NT2/D1 (cell line): Measurements from ENCODE around the gene LRRC4C.
A peak's percentile ranks its signal among the peaks of the same experiment; 100 is the strongest.

Experiments
- DNase-seq: peaks from one replicate; pipeline ENCODE4 v3.0.0-alpha.2; 2011; ENCODE audit warnings: low read depth, low spot score
- H3K27me3 ChIP-seq: 2 replicates; pipeline ENCODE4 v1.6.0; 2011; ENCODE audit warnings: mild to moderate bottlenecking; ENCODE audit not compliant: insufficient read length, insufficient read depth
- H3K36me3 ChIP-seq: 2 replicates; pipeline ENCODE4 v1.6.1; 2011; ENCODE audit warnings: mild to moderate bottlenecking, low read length, mixed read lengths; ENCODE audit not compliant: insufficient read depth, insufficient read length
- H3K4me1 ChIP-seq: 2 replicates; pipeline ENCODE4 v1.5.1; 2011; ENCODE audit not compliant: insufficient read depth, insufficient read length
- H3K4me3 ChIP-seq: 2 replicates; pipeline ENCODE4 v1.5.1; 2011; ENCODE audit warnings: low read depth; ENCODE audit not compliant: insufficient read length
- H3K9ac ChIP-seq: 2 replicates; pipeline ENCODE4 v1.6.0; 2011; ENCODE audit warnings: low read depth; ENCODE audit not compliant: insufficient read length
- H3K9me3 ChIP-seq: 2 replicates; pipeline ENCODE4 v1.5.1; 2011; ENCODE audit warnings: mild to moderate bottlenecking, low read length; ENCODE audit not compliant: insufficient read depth
- SUZ12 ChIP-seq: IDR thresholded peaks from 2 replicates; pipeline ENCODE4 v1.6.1; 2011; ENCODE audit not compliant: insufficient read length, insufficient read depth; ENCODE audit errors: extremely low read depth
- YY1 ChIP-seq: IDR thresholded peaks from 2 replicates; pipeline ENCODE4 v1.6.1; 2011; ENCODE audit not compliant: insufficient read length, insufficient read depth
- ZNF274 ChIP-seq: IDR thresholded peaks from 2 replicates; pipeline ENCODE4 v1.6.1; 2011; ENCODE audit warnings: mild to moderate bottlenecking, low read depth, low read length

The LRRC4C gene

DNA sequence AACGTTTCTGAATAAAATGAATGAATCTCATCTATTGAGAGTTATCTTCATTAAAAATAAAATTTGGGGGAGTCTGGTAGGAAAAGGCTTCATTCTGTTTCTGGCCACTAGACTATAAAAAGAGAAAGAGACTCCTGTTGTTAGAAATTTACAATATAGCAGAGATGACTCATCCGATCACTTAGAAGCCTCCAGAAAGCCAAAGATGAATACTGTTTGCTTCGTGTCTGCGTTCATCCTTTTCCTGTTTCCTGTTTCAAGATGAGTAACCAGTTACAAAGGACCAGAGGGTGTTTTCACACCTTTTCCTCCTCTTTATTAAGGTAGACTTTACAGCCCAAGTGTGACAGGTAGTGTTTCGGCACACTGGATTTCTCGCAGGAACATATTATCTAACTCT lies 1120.7 kb downstream of the LRRC4C start:
- DNase-seq: no peak
- no peaks in the 10 kb centered on the region for H3K4me1 ChIP-seq
- no peaks in the 10 kb centered on the region for H3K36me3 ChIP-seq
- TF ChIP-seq ZNF274: no peak
- no peak for TF ChIP-seq SUZ12
- TF ChIP-seq YY1: no peak
- no peaks in the 10 kb centered on the region for H3K27me3 ChIP-seq
- H3K4me3 ChIP-seq: no peak overlapping the region
- H3K9me3 ChIP-seq: peaks cover 3% of the 10 kb centered on the region; the same call in 1 of the 2 replicates
- no peak overlapping the region for H3K9ac ChIP-seq

DNA sequence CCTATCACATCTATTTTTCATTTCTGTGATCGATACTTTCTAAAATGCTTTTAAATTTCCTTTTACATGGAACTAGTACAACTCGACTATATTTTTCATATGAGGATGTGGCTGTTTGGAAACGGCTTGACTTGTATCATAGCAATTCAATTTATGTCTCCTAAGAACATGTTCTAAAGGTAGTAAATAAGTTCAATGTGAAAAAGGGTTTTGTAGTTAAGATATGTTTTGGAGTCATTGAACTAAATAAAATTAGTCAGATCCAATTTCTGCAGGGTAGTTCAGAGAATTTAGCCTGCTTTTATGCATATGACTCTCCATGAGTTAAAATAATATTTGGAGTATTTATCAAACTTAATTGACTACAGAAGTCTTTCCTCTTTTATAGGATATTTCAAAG lies 1121.4 kb downstream of the LRRC4C start:
- TF ChIP-seq SUZ12: no peak
- TF ChIP-seq ZNF274: no peak
- no peak for TF ChIP-seq YY1
- H3K36me3 ChIP-seq: no peaks in the 10 kb centered on the region
- H3K9ac ChIP-seq: no peak overlapping the region
- no peak for DNase-seq
- no peaks in the 10 kb centered on the region for H3K27me3 ChIP-seq
- H3K9me3 ChIP-seq: no peaks in the 10 kb centered on the region
- no peaks in the 10 kb centered on the region for H3K4me1 ChIP-seq
- no peak overlapping the region for H3K4me3 ChIP-seq

DNA sequence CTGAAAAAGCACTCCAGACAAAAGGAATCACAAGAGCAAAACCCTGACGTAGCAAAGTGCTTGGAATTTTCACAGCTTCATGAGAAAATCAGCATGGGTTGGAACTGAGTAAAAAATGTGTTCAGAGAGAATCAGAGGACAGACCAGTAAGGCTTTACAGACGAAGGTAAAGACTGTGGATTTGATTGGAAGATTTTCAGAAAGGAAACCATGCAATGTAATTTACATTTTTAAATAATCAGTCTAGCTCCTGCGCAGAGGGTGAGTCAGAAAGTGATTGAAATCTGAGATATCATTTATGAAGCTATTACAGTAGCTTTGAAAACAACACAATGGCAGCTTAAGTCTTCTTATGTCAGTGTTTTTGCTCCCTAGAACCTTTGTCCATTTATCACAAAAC lies 1122.3 kb downstream of the LRRC4C start:
- Histone ChIP-seq H3K27me3 (no peaks in the 10 kb centered on the region), H3K4me3 (no peak overlapping the region), H3K4me1 (no peaks in the 10 kb centered on the region), H3K9me3 (no peaks in the 10 kb centered on the region), H3K36me3 (no peaks in the 10 kb centered on the region), H3K9ac (no peak overlapping the region)
- TF ChIP-seq SUZ12 (no peak), YY1 (no peak), ZNF274 (no peak)
- DNase-seq: no peak

- no peaks in the 10 kb centered on the region for H3K27me3 ChIP-seq
- DNase-seq: peak; percentile 39
- H3K36me3 ChIP-seq: no peaks in the 10 kb centered on the region
- H3K9ac ChIP-seq: no peak overlapping the region
- no peak overlapping the region for H3K4me3 ChIP-seq
- no peaks in the 10 kb centered on the region for H3K9me3 ChIP-seq
- no peak for TF ChIP-seq YY1
- no peak for TF ChIP-seq SUZ12
- no peak for TF ChIP-seq ZNF274
- no peaks in the 10 kb centered on the region for H3K4me1 ChIP-seq
Observed at GRCh38 chr11:40328890-40329614, 1130.4 kb downstream of the LRRC4C start.

DNA sequence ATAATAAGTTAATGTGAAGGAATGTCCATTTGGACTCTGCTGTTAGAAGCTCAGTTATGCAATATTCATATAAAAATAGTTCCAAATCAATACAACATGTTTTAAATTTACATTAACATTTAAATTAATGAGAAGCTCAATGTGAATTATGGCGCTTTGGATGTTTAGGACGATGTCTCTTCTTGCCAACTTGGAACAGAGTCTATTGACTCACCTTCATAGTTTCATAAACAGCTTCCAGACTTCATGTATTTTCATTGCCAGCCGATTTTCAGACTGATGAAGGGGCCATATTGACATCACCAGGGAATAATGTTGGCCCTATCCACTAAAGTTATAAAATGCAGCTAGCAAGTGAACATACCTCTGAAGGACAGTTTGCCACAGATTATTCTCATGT lies 1136.2 kb downstream of the LRRC4C start:
- no peak for DNase-seq
- Histone ChIP-seq H3K4me3 (no peak overlapping the region), H3K9me3 (no peaks in the 10 kb centered on the region), H3K27me3 (no peaks in the 10 kb centered on the region), H3K36me3 (no peaks in the 10 kb centered on the region), H3K9ac (no peak overlapping the region), H3K4me1 (no peaks in the 10 kb centered on the region)
- TF ChIP-seq SUZ12: no peak

- Histone ChIP-seq H3K4me1 (no peaks in the 10 kb centered on the region), H3K9me3 (no peaks in the 10 kb centered on the region), H3K36me3 (no peaks in the 10 kb centered on the region), H3K9ac (no peak overlapping the region), H3K4me3 (no peak overlapping the region), H3K27me3 (no peaks in the 10 kb centered on the region)
- no peak for DNase-seq
- no peak for TF ChIP-seq ZNF274
- TF ChIP-seq YY1: no peak
- no peak for TF ChIP-seq SUZ12
Observed at GRCh38 chr11:40321537-40321936, 1137.9 kb downstream of the LRRC4C start.

DNA sequence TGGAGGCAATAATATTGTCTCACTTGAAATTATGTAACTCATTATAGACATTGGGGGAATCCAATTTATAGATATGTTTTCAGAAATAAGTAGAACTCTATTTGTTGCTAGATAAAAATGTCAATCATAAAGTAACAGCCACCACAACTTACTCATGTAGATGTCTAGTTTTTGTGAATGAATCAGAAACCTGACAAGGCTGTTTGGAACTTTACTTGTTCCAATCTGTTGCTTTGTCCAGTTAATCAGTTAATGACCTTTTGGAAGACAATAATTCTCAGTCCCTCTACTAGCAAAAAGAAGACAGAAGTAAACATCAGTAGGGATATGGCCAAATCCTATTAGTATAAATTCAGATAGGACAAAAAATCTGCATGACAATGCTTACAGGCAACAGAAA lies 1143.3 kb downstream of the LRRC4C start:
- Histone ChIP-seq H3K27me3 (no peaks in the 10 kb centered on the region), H3K4me1 (no peaks in the 10 kb centered on the region), H3K4me3 (no peak overlapping the region), H3K9ac (no peak overlapping the region), H3K9me3 (no peaks in the 10 kb centered on the region), H3K36me3 (no peaks in the 10 kb centered on the region)
- DNase-seq: no peak
- TF ChIP-seq SUZ12 (no peak), ZNF274 (no peak), YY1 (no peak)

DNA sequence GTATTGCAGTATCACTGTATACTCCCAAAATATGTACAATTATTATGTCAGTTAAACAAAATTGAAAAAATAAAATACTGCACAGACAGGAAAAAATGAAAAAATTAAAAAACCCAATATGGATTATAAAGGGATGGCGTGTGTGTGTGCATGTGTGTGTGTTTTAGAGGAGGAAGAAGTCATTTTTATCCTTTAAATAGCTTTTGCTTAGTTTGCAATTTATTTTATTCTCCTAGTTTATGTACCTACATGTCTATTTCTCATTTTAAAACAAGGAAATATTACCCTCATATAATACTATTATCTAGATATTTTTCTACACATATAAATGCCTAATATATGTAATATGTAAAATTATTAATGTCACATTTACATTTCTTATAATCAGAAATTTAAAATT lies 1144.3 kb downstream of the LRRC4C start:
- DNase-seq: no peak
- Histone ChIP-seq H3K9me3 (no peaks in the 10 kb centered on the region), H3K4me1 (no peaks in the 10 kb centered on the region), H3K9ac (no peak overlapping the region), H3K4me3 (no peak overlapping the region), H3K27me3 (no peaks in the 10 kb centered on the region), H3K36me3 (no peaks in the 10 kb centered on the region)
- no peak for TF ChIP-seq YY1
- no peak for TF ChIP-seq ZNF274
- no peak for TF ChIP-seq SUZ12
